CD4-positive, alpha-beta T cell (primary cell): Measurements from ENCODE around the gene NRXN3. TPM values are rescaled to one million over a fixed set of nuclear protein-coding genes. Genes with fewer than 3 reads are reported as not detected.

Experiments
- ATAC-seq: fragments of 200-7000 bp; cut with Tn5 transposase; one replicate; pipeline ENCODE4 v1.10.0; 2022; ENCODE audit warnings: mild to moderate bottlenecking; ENCODE audit not compliant: poor library complexity
- CTCF ChIA-PET: fragments of 350-600 bp; sonication (Branson Sonifier 250); formaldehyde crosslinking; loops from one replicate; lab custom pipeline; 2021; ENCODE audit warnings: antibody characterized with exemption, inconsistent platforms; lab: Charles Lee
- POLR2A ChIA-PET: fragments of 350-600 bp; sonication (Branson Sonifier 250); formaldehyde crosslinking; loops from one replicate; lab custom pipeline; 2021; ENCODE audit warnings: antibody characterized with exemption, inconsistent platforms; lab: Charles Lee
- DNase-seq, 14 experiments: peaks; one replicate each; pipeline ENCODE4 v3.0.0-alpha.2; 2013 to 2020; ENCODE audit warnings: mixed read lengths in 2 of 14
- H3K27ac ChIP-seq, 2 donors: one replicate each; pipeline versions ENCODE4 v1.5.1 to v1.7.0; 2013; ENCODE audit warnings: low read length in 2 of 2, low read depth in 1 of 2, mild to moderate bottlenecking in 1 of 2
- H3K27me3 ChIP-seq, 2 experiments: 1 replicate in 1 of 2; 2 replicates in 1 of 2; pipeline versions ENCODE4 v1.6.1 to v1.7.0; 2013; ENCODE audit warnings: low read length in 2 of 2, control low read depth in 1 of 2, mild to moderate bottlenecking in 1 of 2, moderate library complexity in 1 of 2; ENCODE audit not compliant: insufficient read depth in 2 of 2, control insufficient read depth in 1 of 2
- H3K36me3 ChIP-seq: one replicate; pipeline ENCODE4 v1.6.1; 2013; ENCODE audit warnings: low read length, control low read depth; ENCODE audit not compliant: insufficient read depth
- H3K4me1 ChIP-seq: one replicate; pipeline ENCODE4 v1.6.1; 2013; ENCODE audit warnings: low read length, control low read depth; ENCODE audit not compliant: insufficient read depth
- H3K4me3 ChIP-seq: one replicate; pipeline ENCODE4 v1.5.1; 2013; ENCODE audit warnings: mild to moderate bottlenecking, low read length, moderate library complexity
- H3K9me3 ChIP-seq, 2 experiments: 1 replicate in 1 of 2; 2 replicates in 1 of 2; pipeline versions ENCODE4 v1.6.1 to v1.7.0; 2013; ENCODE audit warnings: low read length in 2 of 2, mild to moderate bottlenecking in 2 of 2, control low read depth in 1 of 2, moderate library complexity in 1 of 2; ENCODE audit not compliant: control insufficient read depth in 1 of 2, insufficient read depth in 1 of 2
- H3K27ac Mint-ChIP-seq: one replicate; pipeline ENCODE4 v1.8.0; 2020; ENCODE audit warnings: mixed read lengths
- H3K27me3 Mint-ChIP-seq: one replicate; pipeline ENCODE4 v1.8.0; 2021; ENCODE audit warnings: mixed read lengths
- H3K36me3 Mint-ChIP-seq: one replicate; pipeline ENCODE4 v1.8.0; 2021; ENCODE audit warnings: low read depth, mixed read lengths
- H3K4me1 Mint-ChIP-seq: one replicate; pipeline ENCODE4 v1.8.0; 2021; ENCODE audit warnings: low read depth, mixed read lengths
- H3K4me3 Mint-ChIP-seq: one replicate; pipeline ENCODE4 v1.8.0; 2020; ENCODE audit warnings: mild to moderate bottlenecking, mixed read lengths
- H3K9me3 Mint-ChIP-seq: one replicate; pipeline ENCODE4 v1.8.0; 2020; ENCODE audit warnings: mixed read lengths
- CTCF ChIP-seq: fragments of 200-600 bp; IDR thresholded peaks from one replicate; pipeline ENCODE4 v1.8.0; 2022; ENCODE audit warnings: antibody characterized with exemption, mild to moderate bottlenecking
- intact Hi-C, 2 experiments: fragments of 100-400 bp; cut with DNase I in 1 of 2; cut with micrococcal nuclease in 1 of 2; formaldehyde crosslinking; loops; one replicate each; pipeline versions ENCODE4 v1.15.1 to v1.9.0; 2023 to 2025; cut with DNase I, micrococcal nuclease
- total RNA-seq, 174 experiments: library from RNA in 2 of 174; stranded (reverse) in 2 of 174; gene quantifications; one replicate each; pipeline ENCODE4 v1.2.3 and lab custom pipeline; 2021 to 2026

The NRXN3 gene
- total RNA-seq, 2 experiments from 2014 or later: not detected

- intact Hi-C loops: no loop called here
- TF ChIP-seq CTCF: no peak
- no peaks in the 10 kb centered on the region for H3K36me3 Mint-ChIP-seq
Measured at GRCh38 chr14:79638672-79639266, 1468.6 kb downstream of the NRXN3 start.

GRCh38 chr14:79639613-79640012 is 1469.4 kb downstream of the NRXN3 start:
- Mint-ChIP-seq H3K9me3 (peaks cover 8% of the 10 kb centered on the region), H3K27me3 (no peaks in the 10 kb centered on the region), H3K4me1 (no peaks in the 10 kb centered on the region), H3K4me3 (no peak overlapping the region), H3K27ac (no peak overlapping the region), H3K36me3 (no peaks in the 10 kb centered on the region)
- no peaks in the 10 kb centered on the region for H3K4me1 ChIP-seq
- DNase-seq: no peak
- CTCF ChIA-PET: no interaction called here
- intact Hi-C loops: no loop called here
- H3K4me3 ChIP-seq: no peak overlapping the region
- no peak for TF ChIP-seq CTCF
- ATAC-seq: no peak
- POLR2A ChIA-PET: no interaction called here
- H3K9me3 ChIP-seq: no peaks in the 10 kb centered on the region
- H3K27ac ChIP-seq: no peak overlapping the region
- no peaks in the 10 kb centered on the region for H3K27me3 ChIP-seq
- H3K36me3 ChIP-seq: no peaks in the 10 kb centered on the region

More at GRCh38 chr14:79638672-79639266, 1468.6 kb downstream of the NRXN3 start:
- Mint-ChIP-seq H3K27me3 (no peaks in the 10 kb centered on the region), H3K27ac (no peak overlapping the region), H3K9me3 (peaks cover 8% of the 10 kb centered on the region), H3K4me3 (no peak overlapping the region), H3K4me1 (no peaks in the 10 kb centered on the region)
- Histone ChIP-seq H3K9me3 (no peaks in the 10 kb centered on the region), H3K27ac (no peak overlapping the region), H3K4me1 (no peaks in the 10 kb centered on the region), H3K27me3 (no peaks in the 10 kb centered on the region), H3K36me3 (no peaks in the 10 kb centered on the region), H3K4me3 (no peak overlapping the region)
- DNase-seq (no peak), ATAC-seq (no peak)
- CTCF ChIA-PET: no interaction called here
- POLR2A ChIA-PET: no interaction called here

GRCh38 chr14:79641371-79641770 is 1471.2 kb downstream of the NRXN3 start:
- CTCF ChIA-PET: no interaction called here
- ATAC-seq (no peak), DNase-seq (no peak)
- TF ChIP-seq CTCF: no peak
- intact Hi-C loops: no loop called here
- H3K9me3 ChIP-seq: no peaks in the 10 kb centered on the region
- Mint-ChIP-seq H3K27me3 (no peaks in the 10 kb centered on the region), H3K4me1 (no peaks in the 10 kb centered on the region), H3K36me3 (no peaks in the 10 kb centered on the region), H3K27ac (no peak overlapping the region), H3K4me3 (no peak overlapping the region), H3K9me3 (peaks cover 9% of the 10 kb centered on the region)
- no peaks in the 10 kb centered on the region for H3K4me1 ChIP-seq
- H3K27me3 ChIP-seq: no peaks in the 10 kb centered on the region
- H3K27ac ChIP-seq: no peak overlapping the region
- no peaks in the 10 kb centered on the region for H3K36me3 ChIP-seq
- no peak overlapping the region for H3K4me3 ChIP-seq
- POLR2A ChIA-PET: no interaction called here
